ACHN (cell line): ENCODE results near the gene SMO.
"Not testable (repeated sequence)": the region's sequence is repeated elsewhere in the genome, so short reads cannot be mapped to it uniquely, and the experiment has no call there.

Source experiments
- DNase-seq: peaks from one replicate; pipeline ENCODE4 v3.0.0-alpha.2; 2015
- in situ Hi-C: cut with HindIII; loops from 2 replicates; pipeline ENCODE4 v1.10.0; 2017; ENCODE audit warnings: low sequenced_read_pairs, low pct_ligation_motif_present, low pct_unique_long_range_greater_than_20kb

Gene SMO

GRCh38 chr7:129202058-129202777 is 13.8 kb downstream of the SMO start:
- DNase-seq: no peak
- in situ Hi-C loops: no loop called here

GRCh38 chr7:129203050-129203741 is 14.8 kb downstream of the SMO start:
- in situ Hi-C loops: no loop called here
- no peak for DNase-seq

GRCh38 chr7:129205126-129205818 is 16.8 kb downstream of the SMO start:
- in situ Hi-C loops: no loop called here
- no peak for DNase-seq

DNA sequence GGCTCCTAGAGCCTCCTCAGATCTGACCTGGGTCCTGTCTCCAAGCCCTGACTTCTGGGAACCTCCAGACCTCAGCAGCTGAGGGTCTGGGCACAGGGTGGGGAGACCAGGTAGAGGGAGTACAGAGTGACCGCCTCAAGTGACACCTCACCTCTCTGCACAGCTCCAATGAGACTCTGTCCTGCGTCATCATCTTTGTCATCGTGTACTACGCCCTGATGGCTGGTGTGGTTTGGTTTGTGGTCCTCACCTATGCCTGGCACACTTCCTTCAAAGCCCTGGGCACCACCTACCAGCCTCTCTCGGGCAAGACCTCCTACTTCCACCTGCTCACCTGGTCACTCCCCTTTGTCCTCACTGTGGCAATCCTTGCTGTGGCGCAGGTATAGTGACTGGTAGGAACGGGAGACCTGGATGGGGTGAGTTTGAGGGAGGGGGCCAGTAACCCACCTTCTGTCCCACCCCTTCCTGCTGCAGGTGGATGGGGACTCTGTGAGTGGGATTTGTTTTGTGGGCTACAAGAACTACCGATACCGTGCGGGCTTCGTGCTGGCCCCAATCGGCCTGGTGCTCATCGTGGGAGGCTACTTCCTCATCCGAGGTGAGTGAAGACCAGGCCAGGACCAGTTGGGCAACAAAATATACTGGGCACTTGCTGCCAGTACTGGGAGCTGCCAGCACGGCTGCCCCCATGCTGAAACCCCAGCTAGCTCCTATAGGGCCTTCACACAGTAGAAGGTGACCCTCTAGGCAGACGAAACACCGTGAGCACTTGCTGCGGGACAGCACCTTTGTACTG is 17.8 kb downstream of the SMO start:
- no peak for DNase-seq
- in situ Hi-C loops: no loop called here

DNA sequence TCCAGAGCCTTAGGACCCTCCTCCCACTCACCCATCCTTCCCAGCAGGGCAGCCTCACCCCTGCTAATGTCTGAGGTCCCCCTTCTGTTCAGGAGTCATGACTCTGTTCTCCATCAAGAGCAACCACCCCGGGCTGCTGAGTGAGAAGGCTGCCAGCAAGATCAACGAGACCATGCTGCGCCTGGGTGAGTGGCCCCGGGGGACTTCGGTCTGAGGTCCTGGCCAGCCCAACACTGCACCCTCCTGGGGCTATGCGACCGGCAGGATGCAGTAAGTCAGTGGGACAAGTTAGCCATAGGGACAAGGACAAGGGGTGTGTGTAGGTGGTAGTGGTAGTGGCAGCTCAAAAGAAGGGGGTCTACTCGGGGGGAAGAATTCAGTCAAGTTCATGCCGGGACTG is 20.2 kb downstream of the SMO start:
- in situ Hi-C loops: no loop called here
- no peak for DNase-seq

- DNase-seq: no peak
- in situ Hi-C loops: no loop called here
Observed at GRCh38 chr7:129209067-129209926, 20.9 kb downstream of the SMO start.

DNA sequence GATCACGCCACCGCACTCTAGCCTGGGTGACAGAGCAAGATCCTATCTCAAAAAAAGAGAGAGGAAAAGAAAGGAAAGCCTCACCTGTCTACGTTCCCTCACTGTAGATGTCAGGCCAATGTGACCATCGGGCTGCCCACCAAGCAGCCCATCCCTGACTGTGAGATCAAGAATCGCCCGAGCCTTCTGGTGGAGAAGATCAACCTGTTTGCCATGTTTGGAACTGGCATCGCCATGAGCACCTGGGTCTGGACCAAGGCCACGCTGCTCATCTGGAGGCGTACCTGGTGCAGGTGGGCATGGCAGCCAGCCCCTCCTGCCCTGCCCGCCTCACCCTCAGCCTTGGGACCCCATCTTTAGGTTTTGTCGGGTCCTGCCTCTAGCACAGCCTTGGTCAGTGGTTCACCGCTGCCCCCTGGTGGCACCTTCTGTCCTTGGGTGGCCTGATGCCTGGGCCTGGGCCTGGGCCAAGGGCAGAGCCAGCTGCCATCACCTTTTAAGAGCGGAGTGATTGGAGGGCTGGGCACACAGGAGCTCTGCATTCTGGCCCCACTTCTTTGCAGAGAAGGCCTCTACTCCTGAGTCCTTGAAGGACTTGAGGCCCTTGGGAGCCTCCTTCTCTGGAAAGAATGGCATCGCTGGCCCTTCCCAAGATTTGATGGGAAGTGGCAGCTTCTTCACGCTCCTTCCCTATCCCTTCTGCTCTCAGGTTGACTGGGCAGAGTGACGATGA is 22.0 kb downstream of the SMO start:
- in situ Hi-C loops: no loop called here
- peak; percentile 76 for DNase-seq

DNA sequence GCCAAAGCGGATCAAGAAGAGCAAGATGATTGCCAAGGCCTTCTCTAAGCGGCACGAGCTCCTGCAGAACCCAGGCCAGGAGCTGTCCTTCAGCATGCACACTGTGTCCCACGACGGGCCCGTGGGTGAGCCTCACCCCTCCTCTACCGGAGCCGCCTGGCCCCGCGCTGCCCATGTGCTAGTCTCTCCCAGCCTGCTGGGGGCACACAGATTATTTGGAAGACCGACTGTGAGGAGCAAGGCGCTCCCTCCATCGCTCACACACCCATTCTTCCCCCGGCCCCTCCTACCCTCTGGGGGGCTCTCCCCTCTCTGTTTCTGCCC is 22.5 kb downstream of the SMO start:
- DNase-seq: no peak
- in situ Hi-C loops: no loop called here

- in situ Hi-C loops: no loop called here
Observed at GRCh38 chr7:129212126-129212525, 23.7 kb downstream of the SMO start.

DNA sequence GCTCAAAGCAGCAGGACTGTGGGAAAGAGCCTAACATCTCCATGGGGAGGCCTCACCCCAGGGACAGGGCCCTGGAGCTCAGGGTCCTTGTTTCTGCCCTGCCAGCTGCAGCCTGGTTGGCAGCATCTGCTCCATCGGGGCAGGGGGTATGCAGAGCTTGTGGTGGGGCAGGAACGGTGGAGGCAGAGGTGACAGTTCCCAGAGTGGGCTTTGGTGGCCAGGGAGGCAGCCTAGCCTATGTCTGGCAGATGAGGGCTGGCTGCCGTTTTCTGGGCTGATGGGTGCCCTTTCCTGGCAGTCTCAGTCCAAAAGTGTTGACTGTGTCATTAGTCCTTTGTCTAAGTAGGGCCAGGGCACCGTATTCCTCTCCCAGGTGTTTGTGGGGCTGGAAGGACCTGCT is 24.2 kb downstream of the SMO start:
- DNase-seq: no peak
- in situ Hi-C loops: no loop called here

More at GRCh38 chr7:129212126-129212525, 23.7 kb downstream of the SMO start:
- no peak for DNase-seq

DNA sequence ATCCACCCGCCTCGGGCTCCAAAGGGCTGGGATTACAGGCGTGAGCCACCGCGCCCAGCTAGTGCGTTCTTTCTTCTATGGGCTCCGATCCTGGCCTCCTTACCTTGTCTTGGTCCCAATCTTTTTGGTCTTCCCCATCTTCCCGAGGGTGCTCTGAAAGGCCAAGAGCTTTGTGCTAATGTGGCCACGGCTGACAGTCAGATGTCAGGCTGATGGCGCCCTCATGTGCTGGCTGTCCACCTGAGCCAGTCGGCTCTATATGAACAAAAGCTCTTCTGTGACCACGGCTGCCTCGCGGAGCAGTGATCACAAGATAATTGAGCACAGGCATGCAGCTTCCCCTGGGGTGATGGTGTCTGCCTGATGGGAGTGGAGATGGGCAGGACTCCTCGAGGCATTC is 25.4 kb downstream of the SMO start:
- in situ Hi-C loops: no loop called here
- peak; percentile 47 for DNase-seq

DNA sequence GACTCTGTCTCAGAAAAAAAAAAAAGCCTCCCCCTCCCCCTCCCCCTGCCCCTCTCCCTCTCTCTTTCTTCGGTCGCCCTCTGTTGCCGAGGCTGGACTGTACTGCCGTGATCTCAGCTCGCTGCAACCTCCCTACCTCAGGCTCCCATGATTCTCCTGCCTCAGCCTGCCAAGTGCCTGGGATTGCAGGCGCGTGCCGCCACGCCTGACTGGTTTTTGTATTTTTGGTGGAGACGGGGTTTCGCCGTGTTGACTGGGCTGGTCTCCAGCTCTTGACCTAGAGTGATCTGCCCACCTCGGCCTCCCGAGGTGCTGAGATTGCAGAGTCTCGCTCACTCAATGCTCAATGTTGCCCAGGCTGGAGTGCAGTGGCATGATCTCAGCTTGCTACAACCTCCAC is 27.3 kb downstream of the SMO start:
- in situ Hi-C loops: not testable (repeated sequence)
- DNase-seq: peak; percentile 41

GRCh38 chr7:129216101-129216715 is 27.8 kb downstream of the SMO start:
- DNase-seq, in situ Hi-C loops: not testable (repeated sequence)

- in situ Hi-C loops, DNase-seq: not testable (repeated sequence)
Observed at GRCh38 chr7:129216821-129217416, 28.5 kb downstream of the SMO start.

DNA sequence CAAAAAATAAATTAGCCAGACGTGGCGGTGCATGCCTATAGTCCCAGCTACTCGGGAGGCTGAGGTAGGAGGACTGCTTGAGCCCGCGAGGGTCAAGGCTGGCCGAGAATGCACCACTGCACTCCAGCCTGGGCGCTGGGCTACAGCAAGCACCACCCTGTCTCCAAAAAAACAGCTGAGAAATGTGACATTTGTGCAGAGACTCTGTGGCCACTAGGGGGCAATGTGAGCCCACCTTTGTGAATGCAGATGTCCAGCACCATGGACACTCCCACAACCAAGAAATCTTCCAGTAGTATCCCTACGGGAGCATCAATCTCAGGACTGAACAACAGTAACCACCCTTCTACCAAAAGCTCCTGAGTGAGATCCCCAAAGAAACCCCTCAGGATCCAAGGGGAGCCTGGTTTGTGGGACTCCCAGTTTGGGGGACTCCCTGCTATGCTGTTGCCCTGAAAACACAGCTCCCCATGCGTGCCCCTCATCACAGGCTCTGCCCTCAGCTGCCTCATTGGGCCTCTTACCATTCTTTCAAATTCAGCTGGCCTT is 30.2 kb downstream of the SMO start:
- in situ Hi-C loops: no loop called here
- DNase-seq: peak; percentile 91

DNA sequence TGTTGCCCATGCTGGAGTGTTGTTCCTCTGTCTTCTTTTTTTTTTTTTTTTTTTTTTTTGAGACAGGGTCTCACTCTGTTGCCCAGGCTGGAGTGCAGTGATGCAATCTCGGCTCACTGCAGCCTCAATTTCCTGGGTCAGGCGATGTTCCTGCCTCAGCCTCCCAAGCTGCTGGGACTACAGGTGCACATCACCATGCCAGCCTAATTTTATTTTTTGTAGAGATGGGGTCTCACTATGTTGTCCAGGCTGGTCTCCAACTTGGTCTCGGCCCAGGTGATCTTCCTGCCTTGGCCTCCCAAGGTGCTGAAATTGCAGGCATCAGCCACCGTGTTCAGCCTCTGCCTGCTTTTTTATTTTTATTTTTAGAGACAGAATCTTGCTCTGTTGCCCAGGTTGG is 30.7 kb downstream of the SMO start:
- in situ Hi-C loops, DNase-seq: not testable (repeated sequence)
